ENCODE data around the gene NTRK1. TPM values are rescaled to one million over a fixed set of nuclear protein-coding genes. Genes with fewer than 3 reads are reported as not detected.

NTRK1 gene
- total and polyA plus RNA-seq, 2 donors (not counting 1 experiment from before 2014, with no cell fraction given): not detected

DNA sequence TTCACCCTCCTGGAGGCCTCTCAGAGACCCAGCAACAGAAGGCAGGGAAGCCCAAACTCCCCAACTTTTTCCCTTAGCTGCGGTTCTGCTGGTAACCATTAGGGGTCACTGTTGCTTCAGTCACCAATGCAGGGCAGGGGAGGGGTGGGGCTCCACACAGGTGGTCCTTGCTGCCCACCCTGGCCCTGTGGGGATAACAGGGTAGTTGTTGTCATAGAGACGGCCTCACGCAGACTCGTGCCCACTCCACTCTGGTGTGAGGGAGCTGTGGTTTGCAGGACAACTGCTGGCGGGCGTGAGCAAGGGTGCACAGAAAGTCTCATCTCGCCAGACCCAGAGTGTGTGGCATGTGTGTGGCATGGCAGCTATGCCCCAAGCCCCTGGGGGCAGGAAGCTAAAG lies 21.7 kb upstream of the NTRK1 start:
- H3K4me1 Mint-ChIP-seq: peaks cover 1% of the 10 kb centered on the region
- Histone ChIP-seq H3K36me3 (replicated peaks in 1 of 2; ENCODE audit: control extremely low read depth in 1 of 2, control insufficient read depth in 1 of 2, extremely low read depth in 1 of 2, insufficient read depth in 2 of 2, low read length in 1 of 2) (no peaks in the 10 kb centered on the region), H4K20me1 (ENCODE audit: control insufficient read depth, insufficient read depth, low read length, poor library complexity, severe bottlenecking) (no peaks in the 10 kb centered on the region), H3K4me1 (ENCODE audit: control insufficient read depth in 2 of 2, insufficient read depth in 2 of 2, low read length in 2 of 2) (no peaks in the 10 kb centered on the region), H3K4me2 (replicated peaks; ENCODE audit: low read depth, low read length, poor library complexity, severe bottlenecking) (no peak overlapping the region), H3K27me3 (replicated peaks in 1 of 4; ENCODE audit: control extremely low read depth in 1 of 4, control insufficient read depth in 3 of 4, insufficient read depth in 4 of 4, low read length in 3 of 4) (peaks cover 0 to 43% (median 13%) of the 10 kb centered on the region in 4 experiments), H2AFZ (ENCODE audit: insufficient read depth, low read depth, low read length, poor library complexity, severe bottlenecking) (no peak overlapping the region), H3K79me2 (ENCODE audit: control insufficient read depth, insufficient read depth, low read length) (no peaks in the 10 kb centered on the region), H3K9ac (ENCODE audit: low read length) (no peak overlapping the region), H3K4me3 (ENCODE audit: control extremely low read depth in 1 of 5, extremely low read depth in 1 of 5, insufficient read depth in 1 of 5, low read depth in 2 of 5, low read length in 4 of 5) (no peak overlapping the region), H3K27ac (ENCODE audit: low read length in 2 of 2) (no peak overlapping the region), H3K9me3 (ENCODE audit: control extremely low read depth in 1 of 3, control insufficient read depth in 2 of 3, insufficient read depth in 1 of 3, low read length in 2 of 3) (peaks cover 0 to 3% (median 0%) of the 10 kb centered on the region in 3 donors)
- no peak overlapping the region for H3K27ac Mint-ChIP-seq
- H3K27me3 Mint-ChIP-seq: peaks cover 71% of the 10 kb centered on the region
- peak; percentile 60 for DNase-seq
- WGBS (ENCODE audit: insufficient coverage): 36% methylated on average over 7 of the region's 7 CpGs
- peak; percentile 56 for ATAC-seq (ENCODE audit: low read depth)
- intact Hi-C loops (cut with micrococcal nuclease): loop anchor here (1.0 kb wide), 1 partner anchor 51 kb away; no protein-coding TSS in a partner anchor
- no peaks in the 10 kb centered on the region for H3K9me3 Mint-ChIP-seq (ENCODE audit: insufficient read depth)
- ChIA-PET CTCF (interaction anchor here (0.9 to 3.6 kb wide), 10 partner anchors 8 to 150 kb away, joined by 3 to 26 read pairs (median 4); partner anchors contain the start of gene NTRK1), POLR2A (no interaction called here)
- H3K4me3 Mint-ChIP-seq: no peak overlapping the region
- TF ChIP-seq, protein P1, sequence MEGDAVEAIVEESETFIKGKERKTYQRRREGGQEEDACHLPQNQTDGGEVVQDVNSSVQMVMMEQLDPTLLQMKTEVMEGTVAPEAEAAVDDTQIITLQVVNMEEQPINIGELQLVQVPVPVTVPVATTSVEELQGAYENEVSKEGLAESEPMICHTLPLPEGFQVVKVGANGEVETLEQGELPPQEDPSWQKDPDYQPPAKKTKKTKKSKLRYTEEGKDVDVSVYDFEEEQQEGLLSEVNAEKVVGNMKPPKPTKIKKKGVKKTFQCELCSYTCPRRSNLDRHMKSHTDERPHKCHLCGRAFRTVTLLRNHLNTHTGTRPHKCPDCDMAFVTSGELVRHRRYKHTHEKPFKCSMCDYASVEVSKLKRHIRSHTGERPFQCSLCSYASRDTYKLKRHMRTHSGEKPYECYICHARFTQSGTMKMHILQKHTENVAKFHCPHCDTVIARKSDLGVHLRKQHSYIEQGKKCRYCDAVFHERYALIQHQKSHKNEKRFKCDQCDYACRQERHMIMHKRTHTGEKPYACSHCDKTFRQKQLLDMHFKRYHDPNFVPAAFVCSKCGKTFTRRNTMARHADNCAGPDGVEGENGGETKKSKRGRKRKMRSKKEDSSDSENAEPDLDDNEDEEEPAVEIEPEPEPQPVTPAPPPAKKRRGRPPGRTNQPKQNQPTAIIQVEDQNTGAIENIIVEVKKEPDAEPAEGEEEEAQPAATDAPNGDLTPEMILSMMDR (IDR thresholded peaks at IDR 0.05): peak; percentile 85
- TF ChIP-seq EZH2 (IDR thresholded peaks at IDR 0.05; ENCODE audit: borderline replicate concordance, insufficient read depth, low read depth, low read length, poor library complexity, severe bottlenecking): no peak

DNA sequence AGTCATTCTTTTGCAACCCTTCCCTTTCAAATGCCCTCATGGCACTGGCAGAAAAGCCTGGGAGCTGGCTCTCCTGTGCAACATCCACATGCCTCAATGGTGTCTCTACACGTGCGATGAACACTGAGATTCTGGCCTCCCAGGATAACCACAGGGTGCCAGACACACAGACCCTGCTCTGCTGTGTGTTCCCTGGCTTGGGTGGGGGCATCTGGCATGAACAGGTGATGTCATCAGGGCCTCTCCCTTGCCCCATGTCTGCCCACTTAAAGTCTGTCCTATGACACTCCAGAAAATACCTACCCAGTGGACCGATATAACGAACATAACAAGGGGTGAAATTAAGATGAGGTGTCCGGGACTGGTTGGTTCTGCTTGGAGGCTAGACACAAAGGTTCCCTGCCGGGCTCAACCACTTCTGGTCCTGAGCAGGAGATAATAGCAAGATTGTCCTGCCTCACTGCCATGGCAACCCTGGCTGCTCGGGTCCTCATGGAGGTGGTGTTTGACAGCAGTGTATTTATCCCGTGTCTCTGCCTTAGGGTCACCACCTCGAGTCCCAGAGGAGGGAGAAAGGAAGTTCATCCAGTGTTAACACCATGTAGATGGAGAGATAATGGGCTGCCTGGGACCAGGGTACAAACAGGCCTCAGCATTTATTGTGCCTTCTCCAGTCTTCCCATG lies 21.1 kb upstream of the NTRK1 start:
- intact Hi-C loops (cut with micrococcal nuclease): loop anchor here (1.0 kb wide), 1 partner anchor 51 kb away; no protein-coding TSS in a partner anchor
- ATAC-seq (ENCODE audit: low read depth): no peak
- no peak overlapping the region for H3K4me3 Mint-ChIP-seq

More for the DNA sequence above, 21.1 kb upstream of the NTRK1 start:
- H2AFZ ChIP-seq (ENCODE audit: insufficient read depth, low read depth, low read length, poor library complexity, severe bottlenecking): no peak overlapping the region
- H3K4me3 ChIP-seq (ENCODE audit: control extremely low read depth in 1 of 5, extremely low read depth in 1 of 5, insufficient read depth in 1 of 5, low read depth in 2 of 5, low read length in 4 of 5): no peak overlapping the region
- Mint-ChIP-seq H3K9me3 (ENCODE audit: insufficient read depth) (no peaks in the 10 kb centered on the region), H3K27ac (no peak overlapping the region), H3K27me3 (peaks cover 72% of the 10 kb centered on the region), H3K4me1 (peaks cover 3% of the 10 kb centered on the region)
- H3K4me2 ChIP-seq (replicated peaks; ENCODE audit: low read depth, low read length, poor library complexity, severe bottlenecking): no peak overlapping the region
- POLR2A ChIA-PET: no interaction called here
- DNase-seq: no peak
- H3K36me3 ChIP-seq (replicated peaks in 1 of 2; ENCODE audit: control extremely low read depth in 1 of 2, control insufficient read depth in 1 of 2, extremely low read depth in 1 of 2, insufficient read depth in 2 of 2, low read length in 1 of 2): no peaks in the 10 kb centered on the region
- H3K79me2 ChIP-seq (ENCODE audit: control insufficient read depth, insufficient read depth, low read length): no peaks in the 10 kb centered on the region
- H4K20me1 ChIP-seq (ENCODE audit: control insufficient read depth, insufficient read depth, low read length, poor library complexity, severe bottlenecking): no peaks in the 10 kb centered on the region
- CTCF ChIA-PET: interaction anchor here (0.9 to 3.6 kb wide), 7 partner anchors 9 to 113 kb away, joined by 3 to 26 read pairs (median 4); partner anchors contain the start of gene NTRK1
- peaks cover 0 to 49% (median 16%) of the 10 kb centered on the region in 4 experiments for H3K27me3 ChIP-seq (replicated peaks in 1 of 4; ENCODE audit: control extremely low read depth in 1 of 4, control insufficient read depth in 3 of 4, insufficient read depth in 4 of 4, low read length in 3 of 4)
- H3K4me1 ChIP-seq (ENCODE audit: control insufficient read depth in 2 of 2, insufficient read depth in 2 of 2, low read length in 2 of 2): peaks cover 0 to 2% of the 10 kb centered on the region in 2 donors
- WGBS (ENCODE audit: insufficient coverage): 31% methylated on average over 6 of the region's 9 CpGs
- no peak for TF ChIP-seq EZH2 (IDR thresholded peaks at IDR 0.05; ENCODE audit: borderline replicate concordance, insufficient read depth, low read depth, low read length, poor library complexity, severe bottlenecking)
- TF ChIP-seq, protein P1 (IDR thresholded peaks at IDR 0.05): no peak
- no peak overlapping the region for H3K9ac ChIP-seq (ENCODE audit: low read length)
- H3K27ac ChIP-seq (ENCODE audit: low read length in 2 of 2): no peak overlapping the region
- H3K9me3 ChIP-seq (ENCODE audit: control extremely low read depth in 1 of 3, control insufficient read depth in 2 of 3, insufficient read depth in 1 of 3, low read length in 2 of 3): peaks cover 0 to 3% (median 0%) of the 10 kb centered on the region in 3 donors

All from B cell (primary cell).